H9 (cell line): ENCODE results near the gene DTHD1. TPM values are rescaled to one million over a fixed set of nuclear protein-coding genes. Genes with fewer than 3 reads are reported as not detected.

Experiments used
- DNase-seq: peaks from one replicate; pipeline ENCODE4 v3.0.0-alpha.2; 2017
- H2AFZ ChIP-seq: one replicate; pipeline ENCODE4 v1.6.1; 2013; ENCODE audit warnings: mild to moderate bottlenecking, low read length, control low read depth, moderate library complexity
- H2AK5ac ChIP-seq: 2 replicates; pipeline ENCODE4 v1.6.1; 2013; ENCODE audit warnings: low read length, control low read depth, mixed read lengths; ENCODE audit not compliant: insufficient read length
- H2BK120ac ChIP-seq: one replicate; pipeline ENCODE4 v1.6.1; 2013; ENCODE audit warnings: low read depth, mild to moderate bottlenecking, low read length, control low read depth, inconsistent platforms; ENCODE audit not compliant: poor library complexity, severe bottlenecking
- H2BK12ac ChIP-seq: 2 replicates; pipeline ENCODE4 v1.6.1; 2013; ENCODE audit warnings: low read length, control low read depth, mixed read lengths, low read depth; ENCODE audit not compliant: insufficient read length
- H2BK15ac ChIP-seq: 2 replicates; pipeline ENCODE4 v1.6.1; 2013; ENCODE audit warnings: low read depth, low read length, control low read depth
- H2BK20ac ChIP-seq: one replicate; pipeline ENCODE4 v1.6.1; 2013; ENCODE audit warnings: low read depth, mild to moderate bottlenecking, low read length, control low read depth, inconsistent platforms; ENCODE audit not compliant: poor library complexity, severe bottlenecking
- H2BK5ac ChIP-seq: 2 replicates; pipeline ENCODE4 v1.6.1; 2013; ENCODE audit warnings: low read length, control low read depth, mixed read lengths; ENCODE audit not compliant: insufficient read length
- H3K14ac ChIP-seq: 2 replicates; pipeline ENCODE4 v1.6.1; 2013; ENCODE audit warnings: low read length, control low read depth; ENCODE audit not compliant: insufficient read depth
- H3K18ac ChIP-seq: 2 replicates; pipeline ENCODE4 v1.6.1; 2013; ENCODE audit warnings: low read depth, mild to moderate bottlenecking, mixed read lengths, low read length, control low read depth; ENCODE audit not compliant: insufficient read length
- H3K23ac ChIP-seq: 2 replicates; pipeline ENCODE4 v1.6.1; 2013; ENCODE audit warnings: low read length, control low read depth, mixed read lengths, low read depth; ENCODE audit not compliant: insufficient read length
- H3K23me2 ChIP-seq: 2 replicates; pipeline ENCODE4 v1.6.1; 2013; ENCODE audit warnings: low read depth, mild to moderate bottlenecking, mixed read lengths, low read length, control low read depth; ENCODE audit not compliant: insufficient read length, poor library complexity, severe bottlenecking
- H3K27ac ChIP-seq: 2 replicates; pipeline ENCODE4 v1.5.1; 2013; ENCODE audit warnings: low read length, control low read depth, mixed read lengths, low read depth; ENCODE audit not compliant: insufficient read length
- H3K27me3 ChIP-seq: 2 replicates; pipeline ENCODE4 v1.6.1; 2013; ENCODE audit warnings: low read length, control low read depth, inconsistent platforms; ENCODE audit not compliant: insufficient read depth
- H3K4ac ChIP-seq: 2 replicates; pipeline ENCODE4 v1.6.1; 2013; ENCODE audit warnings: low read depth, mild to moderate bottlenecking, control low read depth, inconsistent platforms, low read length, moderate library complexity
- H3K4me1 ChIP-seq: 2 replicates; pipeline ENCODE4 v1.6.1; 2013; ENCODE audit warnings: low read length, control low read depth, inconsistent platforms; ENCODE audit not compliant: insufficient read depth
- H3K4me2 ChIP-seq: 2 replicates; pipeline ENCODE4 v1.6.1; 2013; ENCODE audit warnings: low read length, control low read depth, mixed read lengths; ENCODE audit not compliant: insufficient read length, insufficient read depth
- H3K56ac ChIP-seq: 2 replicates; pipeline ENCODE4 v1.6.1; 2013; ENCODE audit warnings: low read depth, mild to moderate bottlenecking, mixed read lengths, low read length, control low read depth; ENCODE audit not compliant: insufficient read length
- H3K79me1 ChIP-seq: 2 replicates; pipeline ENCODE4 v1.6.1; 2013; ENCODE audit warnings: low read depth, mild to moderate bottlenecking, moderate library complexity, low read length, control low read depth, inconsistent platforms; ENCODE audit not compliant: insufficient read depth, poor library complexity, severe bottlenecking
- H3K79me2 ChIP-seq: 2 replicates; pipeline ENCODE4 v1.6.1; 2013; ENCODE audit warnings: low read length, control low read depth, inconsistent platforms; ENCODE audit not compliant: insufficient read depth
- H3K9ac ChIP-seq: 2 replicates; pipeline ENCODE4 v1.6.1; 2013; ENCODE audit warnings: low read length, control low read depth, mixed read lengths; ENCODE audit not compliant: insufficient read length; ENCODE audit errors: extremely low read depth
- H3K9me3 ChIP-seq: one replicate; pipeline ENCODE4 v1.6.1; 2013; ENCODE audit warnings: low read depth, low read length, inconsistent platforms; ENCODE audit not compliant: control insufficient read depth
- H3T11ph ChIP-seq: one replicate; pipeline ENCODE4 v1.6.1; 2013; ENCODE audit warnings: mild to moderate bottlenecking, low read length, control low read depth, inconsistent platforms
- H4K20me1 ChIP-seq: one replicate; pipeline ENCODE4 v1.6.1; 2013; ENCODE audit not compliant: control insufficient read depth, insufficient read length, insufficient read depth
- H4K5ac ChIP-seq: 2 replicates; pipeline ENCODE4 v1.6.1; 2013; ENCODE audit warnings: low read depth, mild to moderate bottlenecking, mixed read lengths, low read length, control low read depth; ENCODE audit not compliant: insufficient read length
- H4K8ac ChIP-seq: replicated peaks from 2 replicates; pipeline ENCODE4 v1.6.1; 2013; ENCODE audit warnings: low read length, control low read depth, mixed read lengths, low read depth; ENCODE audit not compliant: insufficient read length
- H4K91ac ChIP-seq: 2 replicates; pipeline ENCODE4 v1.6.1; 2013; ENCODE audit warnings: low read depth, mild to moderate bottlenecking, moderate library complexity, mixed read lengths, low read length, control low read depth; ENCODE audit not compliant: insufficient read length
- H3K27ac Mint-ChIP-seq, 3 experiments: 2 replicates in 2 of 3; 3 replicates in 1 of 3; pipeline ENCODE4 v1.8.0; 2020 to 2021; ENCODE audit warnings: mixed read lengths in 3 of 3, mild to moderate bottlenecking in 1 of 3, moderate library complexity in 1 of 3
- H3K27me3 Mint-ChIP-seq: 2 replicates; pipeline ENCODE4 v1.8.0; 2021; ENCODE audit warnings: low read depth, mild to moderate bottlenecking, moderate library complexity, mixed read lengths
- H3K36me3 Mint-ChIP-seq, 3 experiments: 2 replicates in 2 of 3; 3 replicates in 1 of 3; pipeline ENCODE4 v1.8.0; 2020 to 2021; ENCODE audit warnings: low read depth in 3 of 3, mixed read lengths in 3 of 3; ENCODE audit not compliant: insufficient read depth in 1 of 3
- H3K4me1 Mint-ChIP-seq, 2 experiments: 2 replicates each; pipeline ENCODE4 v1.8.0; 2020; ENCODE audit warnings: mixed read lengths in 2 of 2
- H3K4me3 Mint-ChIP-seq, 2 experiments: 2 replicates in 1 of 2; 3 replicates in 1 of 2; pipeline ENCODE4 v1.8.0; 2020 to 2021; ENCODE audit warnings: mild to moderate bottlenecking in 2 of 2, mixed read lengths in 2 of 2, moderate library complexity in 1 of 2
- H3K9me3 Mint-ChIP-seq, 2 experiments: 2 replicates in 1 of 2; 3 replicates in 1 of 2; pipeline ENCODE4 v1.8.0; 2020; ENCODE audit warnings: mild to moderate bottlenecking in 2 of 2, mixed read lengths in 2 of 2, moderate library complexity in 1 of 2
- WGBS: extraction: QIAGEN DNeasy Blood & Tissue Kit; methylation state at CpG from one replicate; pipeline ENCODE4 v1.1.7; 2013; ENCODE audit warnings: missing lambda C conversion rate, low lambda C conversion rate, mixed read lengths; ENCODE audit not compliant: insufficient read length; ENCODE audit errors: extremely low coverage; 5-methylcytosine and 5-hydroxymethylcytosine counted together
- total RNA-seq: library from RNA; stranded (reverse); gene quantifications from 2 replicates; pipeline ENCODE4 v1.2.1, GENCODE V29; 2021
- TF ChIP-seq, protein P1 (sequence below): fragments of 200-600 bp; sonication (generic); conservative IDR thresholded peaks from 3 replicates; pipeline ENCODE4 v1.8.0; 2021; ENCODE audit warnings: antibody characterized with exemption, mild to moderate bottlenecking

Gene DTHD1
- total RNA-seq, 1 experiment from 2014 or later, result not detected

DNA sequence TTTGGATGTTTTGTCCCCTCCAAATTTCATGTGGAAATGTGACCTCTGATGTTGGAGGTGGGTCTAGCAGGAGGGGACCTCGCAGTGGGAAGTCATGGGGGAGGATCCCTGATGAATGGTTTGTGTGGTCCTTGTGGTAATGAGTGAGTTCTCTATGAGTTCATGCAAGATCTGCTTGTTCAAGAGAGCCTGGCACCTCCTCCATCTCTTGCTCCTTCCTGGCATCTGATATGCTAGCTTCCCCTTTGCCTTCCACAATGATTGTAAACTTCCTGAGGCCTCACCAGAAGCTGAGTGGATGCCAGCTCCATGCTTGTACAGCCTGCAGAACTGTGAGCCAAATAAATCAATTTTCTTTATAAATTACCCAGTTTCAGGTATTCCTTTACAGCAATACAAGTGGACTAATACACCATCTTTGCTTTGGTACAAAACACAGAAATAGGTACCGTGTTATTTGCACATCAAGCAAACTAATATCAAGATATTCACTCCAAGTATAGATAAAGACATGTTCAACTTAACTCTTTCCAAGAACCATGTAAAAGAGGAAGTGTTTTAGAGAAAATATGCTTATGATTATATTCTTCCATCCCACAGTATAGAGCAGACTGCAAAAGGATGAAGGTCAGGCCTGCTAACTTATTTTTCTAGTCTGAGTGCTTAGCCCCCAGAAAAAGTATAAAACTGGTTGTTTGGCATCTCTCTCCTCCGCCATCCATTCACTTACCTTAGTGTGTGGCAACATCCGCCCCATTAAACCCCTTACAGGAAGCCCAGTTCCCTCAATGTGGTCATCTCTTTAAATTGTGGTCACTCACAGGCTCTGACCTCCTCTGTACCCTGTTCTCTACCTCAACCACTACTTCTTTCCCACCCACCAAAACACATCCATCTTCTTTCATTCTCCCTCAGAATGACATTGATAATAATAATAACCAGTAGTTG is 43.8 kb upstream of the DTHD1 start:
- TF ChIP-seq, protein P1, sequence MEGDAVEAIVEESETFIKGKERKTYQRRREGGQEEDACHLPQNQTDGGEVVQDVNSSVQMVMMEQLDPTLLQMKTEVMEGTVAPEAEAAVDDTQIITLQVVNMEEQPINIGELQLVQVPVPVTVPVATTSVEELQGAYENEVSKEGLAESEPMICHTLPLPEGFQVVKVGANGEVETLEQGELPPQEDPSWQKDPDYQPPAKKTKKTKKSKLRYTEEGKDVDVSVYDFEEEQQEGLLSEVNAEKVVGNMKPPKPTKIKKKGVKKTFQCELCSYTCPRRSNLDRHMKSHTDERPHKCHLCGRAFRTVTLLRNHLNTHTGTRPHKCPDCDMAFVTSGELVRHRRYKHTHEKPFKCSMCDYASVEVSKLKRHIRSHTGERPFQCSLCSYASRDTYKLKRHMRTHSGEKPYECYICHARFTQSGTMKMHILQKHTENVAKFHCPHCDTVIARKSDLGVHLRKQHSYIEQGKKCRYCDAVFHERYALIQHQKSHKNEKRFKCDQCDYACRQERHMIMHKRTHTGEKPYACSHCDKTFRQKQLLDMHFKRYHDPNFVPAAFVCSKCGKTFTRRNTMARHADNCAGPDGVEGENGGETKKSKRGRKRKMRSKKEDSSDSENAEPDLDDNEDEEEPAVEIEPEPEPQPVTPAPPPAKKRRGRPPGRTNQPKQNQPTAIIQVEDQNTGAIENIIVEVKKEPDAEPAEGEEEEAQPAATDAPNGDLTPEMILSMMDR, result no peak
- Histone ChIP-seq H3K23ac (no peak overlapping the region), H2AFZ (no peak overlapping the region)

More for the DNA sequence above, 43.8 kb upstream of the DTHD1 start:
- H2BK12ac ChIP-seq, result no peak overlapping the region
- no peak for DNase-seq
- no peak overlapping the region for H3T11ph ChIP-seq
- no peak overlapping the region for H4K5ac ChIP-seq
- no peaks in the 10 kb centered on the region for H3K79me1 ChIP-seq
- H3K18ac ChIP-seq, result no peak overlapping the region
- no peak overlapping the region for H4K91ac ChIP-seq
- no peak overlapping the region for H2BK20ac ChIP-seq
- no peak overlapping the region for H3K56ac ChIP-seq
- no peaks in the 10 kb centered on the region for H3K4me1 ChIP-seq
- no peak overlapping the region for H3K14ac ChIP-seq
- no peak overlapping the region for H2BK120ac ChIP-seq
- H4K8ac ChIP-seq, result no peak overlapping the region
- no peak overlapping the region for H3K4me2 ChIP-seq
- no peaks in the 10 kb centered on the region for H3K9me3 Mint-ChIP-seq
- no peak overlapping the region for H2BK5ac ChIP-seq
- peaks cover 3 to 6% of the 10 kb centered on the region in 2 experiments; a peak in 3 of 4 replicates for H3K4me1 Mint-ChIP-seq
- no CpG with 5 or more reads among the region's 4 CpGs for WGBS
- H3K27me3 ChIP-seq, result no peaks in the 10 kb centered on the region
- H3K27ac Mint-ChIP-seq, result no peak overlapping the region
- H3K27ac ChIP-seq, result no peak overlapping the region
- peaks cover 5% of the 10 kb centered on the region for H3K27me3 Mint-ChIP-seq
- no peak overlapping the region for H3K9ac ChIP-seq
- no peaks in the 10 kb centered on the region for H4K20me1 ChIP-seq
- no peak overlapping the region for H3K4me3 Mint-ChIP-seq
- no peak overlapping the region for H2BK15ac ChIP-seq
- no peak overlapping the region for H2AK5ac ChIP-seq
- no peaks in the 10 kb centered on the region for H3K9me3 ChIP-seq
- no peaks in the 10 kb centered on the region for H3K36me3 Mint-ChIP-seq
- no peaks in the 10 kb centered on the region for H3K79me2 ChIP-seq
- H3K23me2 ChIP-seq, result no peaks in the 10 kb centered on the region
- no peak overlapping the region for H3K4ac ChIP-seq
